Measurements from ENCODE around the gene HTD2. TPM values are rescaled to one million over a fixed set of nuclear protein-coding genes. Genes with fewer than 3 reads are reported as not detected.
"Not testable (repeated sequence)": the region's sequence is repeated elsewhere in the genome, so short reads cannot be mapped to it uniquely, and the experiment has no call there.

The HTD2 gene
- polyA plus RNA-seq, 4 donors = 5.4 to 13.1 (median 7.1) TPM

GRCh38 chr3:58332575-58333188, 26.4 kb downstream of the HTD2 start, which contains the start of gene PXK:
TSS of gene PXK (plus strand) at chr3:58332892. CDS start at chr3:58332989, 97 bp downstream.
- H3K9me3 ChIP-seq (ENCODE audit: control insufficient read depth in 2 of 2, insufficient read depth in 1 of 2, low read depth in 1 of 2, low read length in 1 of 2) = no peaks in the 10 kb centered on the region
- FAIRE-seq = no peak
- H3K4me1 ChIP-seq (ENCODE audit: control insufficient read depth in 3 of 3, insufficient read depth in 2 of 3, low read depth in 1 of 3, low read length in 2 of 3) = peaks cover 0 to 2% (median 0%) of the 10 kb centered on the region in 3 donors

GRCh38 chr3:58333206-58334012, 27.1 kb downstream of the HTD2 start:
- Histone ChIP-seq H3K9me3 (ENCODE audit: control insufficient read depth in 2 of 2, insufficient read depth in 1 of 2, low read depth in 1 of 2, low read length in 1 of 2) (no peaks in the 10 kb centered on the region), H3K4me3 (ENCODE audit: low read depth in 1 of 3, low read length in 3 of 3) (peak overlapping the region; percentile 59 to 100 (median 83)), H3K36me3 (ENCODE audit: control insufficient read depth in 3 of 3, insufficient read depth in 2 of 3, low read depth in 1 of 3, low read length in 3 of 3) (no peaks in the 10 kb centered on the region), H3K4me1 (ENCODE audit: control insufficient read depth in 3 of 3, insufficient read depth in 2 of 3, low read depth in 1 of 3, low read length in 2 of 3) (peaks cover 0 to 2% (median 0%) of the 10 kb centered on the region in 3 donors), H3K27me3 (ENCODE audit: control insufficient read depth in 3 of 3, insufficient read depth in 3 of 3, low read length in 3 of 3) (peaks cover 0 to 10% (median 0%) of the 10 kb centered on the region in 3 donors), H3K27ac (ENCODE audit: low read depth in 1 of 3, low read length in 2 of 3) (peak overlapping the region in 1 of 3 donors; percentile 66)
- WGBS, 3 donors = 0 to 1% (median 0%) methylated on average over 29 to 37 of the region's 37 CpGs
- FAIRE-seq = no peak
- DNase-seq = peak; percentile 26 to 51

More at GRCh38 chr3:58332575-58333188, 26.4 kb downstream of the HTD2 start, which contains the start of gene PXK:
- peak within 1 kb of the TSS; percentile 59 to 100 (median 83) for H3K4me3 ChIP-seq (ENCODE audit: low read depth in 1 of 3, low read length in 3 of 3)
- no peaks in the 10 kb centered on the region for H3K36me3 ChIP-seq (ENCODE audit: control insufficient read depth in 3 of 3, insufficient read depth in 2 of 3, low read depth in 1 of 3, low read length in 3 of 3)
- peaks cover 0 to 10% (median 0%) of the 10 kb centered on the region in 3 donors for H3K27me3 ChIP-seq (ENCODE audit: control insufficient read depth in 3 of 3, insufficient read depth in 3 of 3, low read length in 3 of 3)
- WGBS, 3 donors = 0 to 3% (median 1%) methylated on average over 21 to 79 of the region's 79 CpGs
- H3K27ac ChIP-seq (ENCODE audit: low read depth in 1 of 3, low read length in 2 of 3) = peak within 1 kb of the TSS in 1 of 3 donors; percentile 66
- DNase-seq = peak; percentile 71 to 93

DNA sequence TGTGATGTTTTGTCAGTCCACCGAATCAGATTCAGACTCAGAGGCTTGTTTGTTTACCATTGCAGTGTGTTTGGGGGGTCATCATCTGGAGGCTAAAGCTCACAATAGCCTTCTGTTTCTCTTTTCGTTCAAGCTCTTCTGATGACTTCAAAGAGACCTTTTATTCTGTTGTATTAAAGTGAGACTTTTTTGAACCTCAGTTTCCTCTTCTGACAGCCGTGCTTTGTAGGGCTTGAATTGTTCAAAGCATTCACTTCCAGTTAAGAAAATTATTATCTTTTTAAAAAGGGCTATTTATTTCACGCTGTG, 27.6 kb downstream of the HTD2 start:
- peak overlapping the region; percentile 59 to 100 (median 83) for H3K4me3 ChIP-seq (ENCODE audit: low read depth in 1 of 3, low read length in 3 of 3)
- DNase-seq (no peak), FAIRE-seq (no peak)
- peaks cover 0 to 2% (median 0%) of the 10 kb centered on the region in 3 donors for H3K4me1 ChIP-seq (ENCODE audit: control insufficient read depth in 3 of 3, insufficient read depth in 2 of 3, low read depth in 1 of 3, low read length in 2 of 3)
- 21 to 26% (median 21%) methylated on average over 4 of the region's 4 CpGs for WGBS, 3 donors
- H3K9me3 ChIP-seq (ENCODE audit: control insufficient read depth in 2 of 2, insufficient read depth in 1 of 2, low read depth in 1 of 2, low read length in 1 of 2) = no peaks in the 10 kb centered on the region
- peaks cover 0 to 10% (median 0%) of the 10 kb centered on the region in 3 donors for H3K27me3 ChIP-seq (ENCODE audit: control insufficient read depth in 3 of 3, insufficient read depth in 3 of 3, low read length in 3 of 3)
- no peaks in the 10 kb centered on the region for H3K36me3 ChIP-seq (ENCODE audit: control insufficient read depth in 3 of 3, insufficient read depth in 2 of 3, low read depth in 1 of 3, low read length in 3 of 3)
- no peak overlapping the region for H3K27ac ChIP-seq (ENCODE audit: low read depth in 1 of 3, low read length in 2 of 3)

DNA sequence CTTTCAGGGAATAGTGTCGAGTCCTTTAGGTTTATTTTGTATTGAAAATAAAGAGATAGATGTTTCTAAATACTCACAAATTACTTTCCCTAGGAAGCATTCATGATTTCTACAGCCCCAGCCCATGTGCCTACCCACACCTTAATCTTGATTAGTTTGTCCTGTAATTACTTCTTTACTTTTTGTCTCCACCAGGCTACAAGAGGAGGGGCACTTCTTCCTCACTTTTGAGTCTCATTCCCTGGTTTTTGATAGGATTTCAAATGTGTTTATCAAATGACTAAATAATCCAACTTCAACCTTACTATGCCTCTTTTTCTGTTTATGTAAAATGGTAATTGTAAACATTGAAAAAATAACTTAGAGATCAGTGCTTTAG, 28.2 kb downstream of the HTD2 start:
- H3K4me1 ChIP-seq (ENCODE audit: control insufficient read depth in 3 of 3, insufficient read depth in 2 of 3, low read depth in 1 of 3, low read length in 2 of 3) = peaks cover 0 to 2% (median 0%) of the 10 kb centered on the region in 3 donors
- no peak overlapping the region for H3K4me3 ChIP-seq (ENCODE audit: low read depth in 1 of 3, low read length in 3 of 3)
- no peaks in the 10 kb centered on the region for H3K36me3 ChIP-seq (ENCODE audit: control insufficient read depth in 3 of 3, insufficient read depth in 2 of 3, low read depth in 1 of 3, low read length in 3 of 3)
- H3K27ac ChIP-seq (ENCODE audit: low read depth in 1 of 3, low read length in 2 of 3) = peak overlapping the region in 1 of 3 donors; percentile 56
- WGBS, 3 donors = 38 to 50% (median 47%) methylated on average over 1 of the region's 1 CpG
- no peaks in the 10 kb centered on the region for H3K9me3 ChIP-seq (ENCODE audit: control insufficient read depth in 2 of 2, insufficient read depth in 1 of 2, low read depth in 1 of 2, low read length in 1 of 2)
- DNase-seq (no peak), FAIRE-seq (no peak)
- H3K27me3 ChIP-seq (ENCODE audit: control insufficient read depth in 3 of 3, insufficient read depth in 3 of 3, low read length in 3 of 3) = peaks cover 0 to 10% (median 0%) of the 10 kb centered on the region in 3 donors

DNA sequence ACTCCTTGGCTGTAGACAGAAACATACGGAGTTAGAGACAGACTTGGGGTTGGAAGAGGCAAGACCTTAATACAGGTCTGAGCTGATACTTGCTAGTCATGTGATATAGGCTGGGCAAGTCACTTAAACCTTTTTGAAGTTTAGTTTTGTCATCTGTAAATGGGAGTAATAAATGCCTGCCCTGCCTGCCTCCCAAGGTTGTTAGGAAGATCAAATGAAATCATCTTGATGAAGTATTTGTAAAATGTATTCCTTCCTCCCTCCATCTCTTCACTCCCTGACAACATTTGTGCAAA, 29.3 kb downstream of the HTD2 start:
- 41 to 54% (median 48%) methylated on average over 1 of the region's 1 CpG for WGBS, 3 donors
- peak overlapping the region in 2 of 3 donors; percentile 16 to 28 for H3K27ac ChIP-seq (ENCODE audit: low read depth in 1 of 3, low read length in 2 of 3)
- H3K4me3 ChIP-seq (ENCODE audit: low read depth in 1 of 3, low read length in 3 of 3) = no peak overlapping the region
- no peaks in the 10 kb centered on the region for H3K36me3 ChIP-seq (ENCODE audit: control insufficient read depth in 3 of 3, insufficient read depth in 2 of 3, low read depth in 1 of 3, low read length in 3 of 3)
- H3K4me1 ChIP-seq (ENCODE audit: control insufficient read depth in 3 of 3, insufficient read depth in 2 of 3, low read depth in 1 of 3, low read length in 2 of 3) = peaks cover 0 to 2% (median 0%) of the 10 kb centered on the region in 3 donors
- peaks cover 0 to 10% (median 0%) of the 10 kb centered on the region in 3 donors for H3K27me3 ChIP-seq (ENCODE audit: control insufficient read depth in 3 of 3, insufficient read depth in 3 of 3, low read length in 3 of 3)
- no peak for FAIRE-seq
- no peak for DNase-seq
- H3K9me3 ChIP-seq (ENCODE audit: control insufficient read depth in 2 of 2, insufficient read depth in 1 of 2, low read depth in 1 of 2, low read length in 1 of 2) = no peaks in the 10 kb centered on the region

DNA sequence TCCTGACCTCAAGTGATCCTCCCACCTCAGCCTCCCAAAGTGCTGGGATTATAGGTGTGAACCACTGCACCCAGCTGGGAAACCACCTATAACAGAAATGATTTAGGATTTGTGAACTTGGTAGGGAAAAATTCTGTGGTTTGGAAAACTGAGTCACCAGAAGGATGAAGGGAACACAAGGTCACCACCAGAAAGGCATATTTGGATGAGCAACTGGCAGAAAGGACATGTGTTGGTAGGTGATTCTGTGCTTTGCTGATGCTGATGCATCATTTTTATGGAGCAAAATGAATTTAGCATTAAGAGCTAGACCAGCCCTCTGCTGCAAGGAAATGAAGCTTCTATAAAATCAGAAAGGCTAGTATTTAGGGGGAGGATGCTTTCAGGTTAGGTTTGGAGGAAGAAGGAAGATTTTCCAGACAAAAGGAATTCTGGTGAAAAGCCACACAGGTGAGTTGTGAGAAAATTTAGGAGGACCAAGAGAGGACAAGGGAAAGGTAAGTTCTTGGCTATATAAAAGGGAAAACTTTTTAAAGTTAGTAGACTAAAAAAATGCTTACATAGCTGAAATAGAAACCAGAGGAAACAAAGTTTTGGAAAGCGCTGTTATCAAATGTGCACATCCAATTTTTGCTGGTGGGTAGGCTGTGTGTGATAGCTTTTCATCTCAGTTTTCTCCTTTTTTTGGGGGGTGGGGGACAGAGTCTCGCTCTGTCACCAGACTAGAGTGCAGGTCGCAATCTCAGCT, 30.0 kb downstream of the HTD2 start:
- Histone ChIP-seq H3K4me3 (ENCODE audit: low read depth in 1 of 3, low read length in 3 of 3) (no peak overlapping the region), H3K4me1 (ENCODE audit: control insufficient read depth in 3 of 3, insufficient read depth in 2 of 3, low read depth in 1 of 3, low read length in 2 of 3) (peaks cover 0 to 2% (median 0%) of the 10 kb centered on the region in 3 donors), H3K27me3 (ENCODE audit: control insufficient read depth in 3 of 3, insufficient read depth in 3 of 3, low read length in 3 of 3) (peaks cover 0 to 5% (median 0%) of the 10 kb centered on the region in 3 donors), H3K9me3 (ENCODE audit: control insufficient read depth in 2 of 2, insufficient read depth in 1 of 2, low read depth in 1 of 2, low read length in 1 of 2) (no peaks in the 10 kb centered on the region), H3K27ac (ENCODE audit: low read depth in 1 of 3, low read length in 2 of 3) (no peak overlapping the region), H3K36me3 (ENCODE audit: control insufficient read depth in 3 of 3, insufficient read depth in 2 of 3, low read depth in 1 of 3, low read length in 3 of 3) (peaks cover 0 to 3% (median 0%) of the 10 kb centered on the region in 3 donors)
- DNase-seq (no peak), FAIRE-seq (no peak)
- 97 to 98% (median 98%) methylated on average over 3 of the region's 3 CpGs for whole genome bisulfite sequencing, 3 donors

DNA sequence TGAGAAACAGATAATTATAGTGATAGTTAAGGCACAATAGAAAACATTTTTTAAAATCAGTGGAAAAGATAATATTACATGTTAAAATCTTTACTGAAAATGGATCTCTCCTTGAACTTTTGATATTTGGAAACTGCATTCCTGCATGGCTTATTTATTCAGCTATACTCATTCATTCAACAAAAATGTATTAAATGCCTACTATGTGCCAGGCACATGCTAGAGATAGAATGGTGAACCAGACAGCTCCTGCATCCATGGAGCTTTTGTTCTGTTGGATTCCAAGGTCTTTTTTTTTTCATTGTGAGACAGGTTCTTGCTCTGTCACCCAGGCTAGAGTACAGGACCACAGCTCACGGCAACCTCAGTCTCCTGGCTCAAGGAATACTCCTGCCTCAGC, 30.9 kb downstream of the HTD2 start:
- Histone ChIP-seq H3K4me3 (ENCODE audit: low read depth in 1 of 3, low read length in 3 of 3) (no peak overlapping the region), H3K9me3 (ENCODE audit: control insufficient read depth in 2 of 2, insufficient read depth in 1 of 2, low read depth in 1 of 2, low read length in 1 of 2) (no peaks in the 10 kb centered on the region), H3K27ac (ENCODE audit: low read depth in 1 of 3, low read length in 2 of 3) (no peak overlapping the region), H3K36me3 (ENCODE audit: control insufficient read depth in 3 of 3, insufficient read depth in 2 of 3, low read depth in 1 of 3, low read length in 3 of 3) (peaks cover 0 to 3% (median 0%) of the 10 kb centered on the region in 3 donors), H3K4me1 (ENCODE audit: control insufficient read depth in 3 of 3, insufficient read depth in 2 of 3, low read depth in 1 of 3, low read length in 2 of 3) (peaks cover 0 to 2% (median 0%) of the 10 kb centered on the region in 3 donors), H3K27me3 (ENCODE audit: control insufficient read depth in 3 of 3, insufficient read depth in 3 of 3, low read length in 3 of 3) (no peaks in the 10 kb centered on the region)
- 91 to 95% (median 92%) methylated on average over 1 of the region's 1 CpG for WGBS, 3 donors
- DNase-seq = no peak
- no peak for FAIRE-seq

- H3K36me3 ChIP-seq (ENCODE audit: control insufficient read depth in 3 of 3, insufficient read depth in 2 of 3, low read depth in 1 of 3, low read length in 3 of 3); H3K4me3 ChIP-seq (ENCODE audit: low read depth in 1 of 3, low read length in 3 of 3); DNase-seq; H3K9me3 ChIP-seq (ENCODE audit: control insufficient read depth in 2 of 2, insufficient read depth in 1 of 2, low read depth in 1 of 2, low read length in 1 of 2); H3K27me3 ChIP-seq (ENCODE audit: control insufficient read depth in 3 of 3, insufficient read depth in 3 of 3, low read length in 3 of 3); H3K27ac ChIP-seq (ENCODE audit: low read depth in 1 of 3, low read length in 2 of 3); FAIRE-seq; H3K4me1 ChIP-seq (ENCODE audit: control insufficient read depth in 3 of 3, insufficient read depth in 2 of 3, low read depth in 1 of 3, low read length in 2 of 3): not testable (repeated sequence)
- 89 to 98% (median 90%) methylated on average over 12 of the region's 12 CpGs for WGBS, 3 donors
These were observed 32.8 kb downstream of the HTD2 start for GRCh38 chr3:58339146-58339545.
